Measurements from ENCODE around the gene ETS1. TPM values are rescaled to one million over a fixed set of nuclear protein-coding genes. Genes with fewer than 3 reads are reported as not detected.
A peak's percentile ranks its signal among the peaks of the same experiment; 100 is the strongest.

Gene ETS1
- total RNA-seq, 4 donors from 2014 or later: 23.6 to 56.7 (median 29.2) TPM

- no peaks in the 10 kb centered on the region for H3K36me3 ChIP-seq
- in situ Hi-C loops (cut with MboI; ENCODE audit: low pct_ligation_motif_present in 1 of 4, low pct_unique_long_range_greater_than_20kb in 1 of 4, low sequenced_read_pairs in 3 of 4): no loop called here
- H3K4me1 ChIP-seq: peaks cover 6 to 39% (median 16%) of the 10 kb centered on the region in 4 donors
- H3K27me3 ChIP-seq: no peaks in the 10 kb centered on the region
- intact Hi-C loops (cut with DNase I; ENCODE audit: low total_unique reads): no loop called here
- TF ChIP-seq EP300 (IDR thresholded peaks at IDR 0.05; ENCODE audit: low read depth): no peak
- no peak for TF ChIP-seq POLR2AphosphoS5 (IDR thresholded peaks at IDR 0.05)
- no peak for TF ChIP-seq POLR2A (IDR thresholded peaks at IDR 0.05)
- TF ChIP-seq CTCF (IDR thresholded peaks at IDR 0.05): no peak
- 58 to 66% methylated on average over 13 to 14 of the region's 14 CpGs for WGBS, 2 donors (ENCODE audit: low coverage in 1 of 2)
- DNase-seq: peak; percentile 37
- no peaks in the 10 kb centered on the region for H3K9me3 ChIP-seq
- no peak overlapping the region for H3K4me3 ChIP-seq
- H3K27ac ChIP-seq: peak overlapping the region; percentile 15 to 77 (median 34)
Measured at GRCh38 chr11:128552783-128553661, 34.3 kb downstream of the ETS1 start.

- DNase-seq: no peak
- Histone ChIP-seq H3K36me3 (no peaks in the 10 kb centered on the region), H3K4me3 (no peak overlapping the region), H3K4me1 (peaks cover 12 to 48% (median 16%) of the 10 kb centered on the region in 4 donors), H3K27me3 (no peaks in the 10 kb centered on the region), H3K9me3 (no peaks in the 10 kb centered on the region), H3K27ac (peak overlapping the region; percentile 15 to 77 (median 56))
- in situ Hi-C loops (cut with MboI; ENCODE audit: low pct_ligation_motif_present in 1 of 4, low pct_unique_long_range_greater_than_20kb in 1 of 4, low sequenced_read_pairs in 3 of 4): no loop called here
- TF ChIP-seq EP300 (IDR thresholded peaks at IDR 0.05; ENCODE audit: low read depth) (no peak), POLR2AphosphoS5 (IDR thresholded peaks at IDR 0.05) (no peak), POLR2A (IDR thresholded peaks at IDR 0.05) (no peak), CTCF (IDR thresholded peaks at IDR 0.05) (no peak)
- 58 to 79% methylated on average over 5 to 9 of the region's 9 CpGs for WGBS, 2 donors (ENCODE audit: low coverage in 1 of 2)
- intact Hi-C loops (cut with DNase I; ENCODE audit: low total_unique reads): no loop called here
Measured at GRCh38 chr11:128551611-128552335, 35.6 kb downstream of the ETS1 start.

- 93% methylated on average over 4 of the region's 4 CpGs; no CpG with 5 or more reads in 1 of the 2 donors for WGBS, 2 donors (ENCODE audit: low coverage in 1 of 2)
- Histone ChIP-seq H3K27me3 (no peaks in the 10 kb centered on the region), H3K27ac (peak overlapping the region in 3 of 4 donors; percentile 71 to 80 (median 77)), H3K9me3 (no peaks in the 10 kb centered on the region), H3K4me3 (no peak overlapping the region), H3K4me1 (peaks cover 12 to 48% (median 16%) of the 10 kb centered on the region in 4 donors), H3K36me3 (no peaks in the 10 kb centered on the region)
- DNase-seq: no peak
- TF ChIP-seq EP300 (IDR thresholded peaks at IDR 0.05; ENCODE audit: low read depth) (no peak), CTCF (IDR thresholded peaks at IDR 0.05) (no peak), POLR2AphosphoS5 (IDR thresholded peaks at IDR 0.05) (no peak), POLR2A (IDR thresholded peaks at IDR 0.05) (no peak)
- in situ Hi-C loops (cut with MboI; ENCODE audit: low pct_ligation_motif_present in 1 of 4, low pct_unique_long_range_greater_than_20kb in 1 of 4, low sequenced_read_pairs in 3 of 4): no loop called here
- intact Hi-C loops (cut with DNase I; ENCODE audit: low total_unique reads): no loop called here
Measured at GRCh38 chr11:128551058-128551457, 36.3 kb downstream of the ETS1 start.

- DNase-seq: no peak
- Histone ChIP-seq H3K27ac (peak overlapping the region; percentile 71 to 80 (median 78)), H3K27me3 (no peaks in the 10 kb centered on the region), H3K4me3 (no peak overlapping the region), H3K36me3 (no peaks in the 10 kb centered on the region), H3K4me1 (peaks cover 12 to 48% (median 16%) of the 10 kb centered on the region in 4 donors), H3K9me3 (no peaks in the 10 kb centered on the region)
- TF ChIP-seq POLR2AphosphoS5 (IDR thresholded peaks at IDR 0.05) (no peak), EP300 (IDR thresholded peaks at IDR 0.05; ENCODE audit: low read depth) (no peak), CTCF (IDR thresholded peaks at IDR 0.05) (no peak), POLR2A (IDR thresholded peaks at IDR 0.05) (no peak)
- intact Hi-C loops (cut with DNase I; ENCODE audit: low total_unique reads): no loop called here
- in situ Hi-C loops (cut with MboI; ENCODE audit: low pct_ligation_motif_present in 1 of 4, low pct_unique_long_range_greater_than_20kb in 1 of 4, low sequenced_read_pairs in 3 of 4): no loop called here
- 84 to 100% methylated on average over 1 to 4 of the region's 4 CpGs for WGBS, 2 donors (ENCODE audit: low coverage in 1 of 2)
Measured at GRCh38 chr11:128550261-128550821, 37.0 kb downstream of the ETS1 start.

Measured in transverse colon (tissue), 4 donors.